Common myeloid progenitor, CD34-positive (primary cell): ENCODE results near the gene ANKRD53.

Experiments used
- CTCF ChIA-PET: fragments of 350-600 bp; sonication (Branson Sonifier 250); formaldehyde crosslinking; loops from one replicate; lab custom pipeline; 2021; ENCODE audit warnings: antibody characterized with exemption; lab: Charles Lee
- POLR2A ChIA-PET: fragments of 350-600 bp; sonication (Branson Sonifier 250); formaldehyde crosslinking; loops from one replicate; lab custom pipeline; 2021; ENCODE audit warnings: antibody characterized with exemption; lab: Charles Lee
- DNase-seq, 3 donors: peaks; one replicate each; pipeline versions ENCODE4 v3.0.0 to v3.0.0-alpha.2; 2013
- H3K27ac ChIP-seq, 2 experiments: 1 replicate in 1 of 2; 2 replicates in 1 of 2; pipeline ENCODE4 v1.7.0; 2013; ENCODE audit warnings: inconsistent platforms in 2 of 2, low read length in 2 of 2, mild to moderate bottlenecking in 2 of 2, low read depth in 1 of 2, moderate library complexity in 1 of 2; ENCODE audit not compliant: severe bottlenecking in 2 of 2, insufficient read depth in 1 of 2, poor library complexity in 1 of 2
- H3K27me3 ChIP-seq, 5 experiments: replicated peaks in 2 of 5; 1 replicate in 3 of 5; 2 replicates in 2 of 5; pipeline versions ENCODE4 v1.6.1 to v1.7.0; 2013; ENCODE audit warnings: low read length in 4 of 5, mild to moderate bottlenecking in 2 of 5, moderate library complexity in 2 of 5, inconsistent platforms in 1 of 5; ENCODE audit not compliant: insufficient read depth in 5 of 5, control insufficient read depth in 4 of 5
- H3K36me3 ChIP-seq, 4 experiments: 1 replicate in 2 of 4; 2 replicates in 2 of 4; pipeline versions ENCODE4 v1.6.1 to v1.7.0; 2013; ENCODE audit warnings: low read length in 3 of 4, control low read depth in 1 of 4, mild to moderate bottlenecking in 1 of 4; ENCODE audit not compliant: control insufficient read depth in 4 of 4, insufficient read depth in 4 of 4
- H3K4me1 ChIP-seq, 4 experiments: 1 replicate in 3 of 4; 2 replicates in 1 of 4; pipeline versions ENCODE4 v1.6.1 to v1.7.1; 2013; ENCODE audit warnings: low read length in 3 of 4, mild to moderate bottlenecking in 3 of 4, control low read depth in 1 of 4, inconsistent platforms in 1 of 4, moderate library complexity in 1 of 4; ENCODE audit not compliant: control insufficient read depth in 4 of 4, insufficient read depth in 4 of 4; ENCODE audit errors: control extremely low read depth in 1 of 4
- H3K4me3 ChIP-seq, 7 experiments: 1 replicate in 4 of 7; 2 replicates in 3 of 7; pipeline versions ENCODE4 v1.5.1 to v1.7.0; 2013; ENCODE audit warnings: mild to moderate bottlenecking in 7 of 7, low read length in 6 of 7, moderate library complexity in 6 of 7, inconsistent platforms in 2 of 7, low read depth in 2 of 7, control low read depth in 1 of 7; ENCODE audit not compliant: insufficient read depth in 4 of 7, control insufficient read depth in 1 of 7; ENCODE audit errors: extremely low read depth in 1 of 7
- H3K9me3 ChIP-seq, 5 experiments: 1 replicate in 4 of 5; 2 replicates in 1 of 5; pipeline versions ENCODE4 v1.6.1 to v1.7.1; 2013; ENCODE audit warnings: low read length in 4 of 5, mild to moderate bottlenecking in 2 of 5, inconsistent platforms in 1 of 5, low read depth in 1 of 5, moderate library complexity in 1 of 5; ENCODE audit not compliant: control insufficient read depth in 4 of 5, insufficient read depth in 2 of 5; ENCODE audit errors: control extremely low read depth in 1 of 5
- WGBS: methylation state at CpG from one replicate; pipeline ENCODE4 v1.1.5; 2013; ENCODE audit not compliant: insufficient coverage; 5-methylcytosine and 5-hydroxymethylcytosine counted together

Gene ANKRD53

DNA sequence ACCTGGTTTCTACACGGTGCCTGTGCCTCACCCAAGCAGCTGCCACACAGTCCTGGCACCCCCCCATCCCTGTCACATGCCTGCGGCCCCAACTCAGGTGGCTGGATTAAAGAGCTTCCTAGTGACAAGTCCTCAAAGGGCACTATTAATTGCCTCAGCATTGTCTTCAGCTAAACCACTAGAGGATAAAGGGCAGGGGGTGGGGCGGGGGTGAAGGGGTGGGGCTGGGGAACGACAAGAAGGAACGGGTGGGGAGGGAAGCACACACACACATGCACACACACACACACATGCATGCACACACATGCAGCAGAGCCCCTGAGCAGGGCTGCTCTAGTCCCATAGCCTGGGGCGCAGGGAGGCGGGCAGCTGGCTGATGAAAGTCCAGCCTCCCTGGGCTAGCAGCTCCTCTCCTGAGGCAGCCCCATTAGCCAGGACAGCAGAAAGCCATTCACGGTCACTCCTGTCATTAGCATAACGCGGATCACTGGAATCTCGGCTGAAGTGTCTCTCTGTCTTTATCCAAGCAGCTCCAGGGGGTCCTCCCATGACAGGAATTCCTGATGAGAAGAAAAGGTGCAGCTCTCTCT is 23.6 kb downstream of the ANKRD53 start:
- CTCF ChIA-PET = interaction anchor here (1.0 to 4.8 kb wide), 12 partner anchors 10 to 391 kb away, joined by 3 to 14 read pairs (median 6); no protein-coding TSS in a partner anchor

DNA sequence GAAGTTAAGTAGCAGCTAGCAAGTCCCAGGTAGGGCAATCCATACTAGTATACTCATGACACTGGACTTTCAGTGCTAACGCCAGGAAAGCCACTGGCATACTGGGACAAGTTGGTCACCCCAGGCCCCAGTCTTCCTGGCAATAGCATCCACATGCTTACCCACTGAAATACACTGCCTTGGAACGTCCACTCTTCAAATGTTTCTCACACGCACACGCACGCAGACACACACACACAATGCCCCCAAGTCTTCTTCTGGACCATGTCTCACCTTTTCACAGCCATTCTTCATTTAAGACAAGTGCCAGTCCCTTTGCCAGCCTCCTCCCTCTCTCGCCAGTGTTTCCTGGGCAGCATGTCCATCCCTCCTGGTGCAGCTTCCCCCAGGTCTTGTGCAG is 25.0 kb downstream of the ANKRD53 start:
- no peaks in the 10 kb centered on the region for H3K9me3 ChIP-seq
- H3K36me3 ChIP-seq = no peaks in the 10 kb centered on the region
- ChIA-PET CTCF (interaction anchor here (4.8 kb wide), 1 partner anchor 11 kb away, joined by 14 read pairs; no protein-coding TSS in a partner anchor), POLR2A (no interaction called here)
- no peak overlapping the region for H3K4me3 ChIP-seq
- 98% methylated on average over 6 of the region's 6 CpGs for whole genome bisulfite sequencing
- no peak overlapping the region for H3K27ac ChIP-seq
- peaks cover 0 to 4% (median 0%) of the 10 kb centered on the region in 5 experiments for H3K27me3 ChIP-seq
- no peak for DNase-seq
- peaks cover 0 to 12% (median 6%) of the 10 kb centered on the region in 4 experiments for H3K4me1 ChIP-seq

More for the DNA sequence above, 23.6 kb downstream of the ANKRD53 start:
- WGBS = 98% methylated on average over 4 of the region's 11 CpGs
- Histone ChIP-seq H3K4me3 (no peak overlapping the region), H3K36me3 (no peaks in the 10 kb centered on the region), H3K9me3 (no peaks in the 10 kb centered on the region), H3K4me1 (peaks cover 0 to 12% (median 6%) of the 10 kb centered on the region in 4 experiments), H3K27me3 (peaks cover 0 to 4% (median 0%) of the 10 kb centered on the region in 5 experiments), H3K27ac (no peak overlapping the region)
- POLR2A ChIA-PET = no interaction called here
- DNase-seq = no peak

DNA sequence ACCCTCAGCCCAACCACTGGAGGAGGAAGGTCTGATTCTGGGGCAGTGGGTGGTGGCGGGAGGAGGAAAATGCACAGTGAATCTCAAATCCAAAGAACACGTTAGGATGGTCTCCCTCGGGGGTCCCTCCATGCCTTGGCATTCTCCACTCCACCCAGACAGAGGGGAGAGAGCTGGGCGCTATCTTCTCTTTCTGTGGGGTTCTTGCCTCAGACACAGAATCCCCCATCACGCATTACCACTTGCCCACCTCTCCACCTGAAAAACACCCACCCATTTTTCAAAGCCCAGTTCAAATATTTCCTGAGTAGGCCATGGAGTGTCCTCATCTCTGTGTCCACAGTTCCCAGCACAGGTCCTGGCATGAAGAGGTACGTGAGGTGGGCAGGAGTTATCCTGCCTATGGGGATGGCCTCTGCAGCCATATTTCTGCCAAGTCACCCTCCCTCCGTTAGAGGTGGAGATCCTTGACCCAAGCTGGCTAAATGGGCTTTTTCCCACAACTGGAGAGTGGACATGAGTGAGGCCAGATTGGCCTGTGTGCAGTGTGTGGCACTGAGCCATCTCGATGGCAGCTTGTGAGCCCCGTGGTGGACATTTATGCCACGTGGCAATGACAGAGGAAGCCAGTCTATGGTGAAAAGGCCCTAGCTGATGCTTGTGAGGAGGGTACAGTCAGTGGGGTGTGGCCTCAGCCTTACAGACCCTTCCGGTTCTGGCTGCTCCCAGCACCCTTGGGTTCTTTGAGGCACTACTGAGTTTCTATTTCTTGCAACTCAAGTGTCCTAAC is 25.7 kb downstream of the ANKRD53 start:
- POLR2A ChIA-PET = no interaction called here
- H3K27ac ChIP-seq = no peak overlapping the region
- H3K36me3 ChIP-seq = no peaks in the 10 kb centered on the region
- 85% methylated on average over 9 of the region's 11 CpGs for WGBS
- peaks cover 0 to 12% (median 6%) of the 10 kb centered on the region in 4 experiments for H3K4me1 ChIP-seq
- H3K4me3 ChIP-seq = no peak overlapping the region
- no peaks in the 10 kb centered on the region for H3K9me3 ChIP-seq
- CTCF ChIA-PET = interaction anchor here (1.8 to 4.8 kb wide), 3 partner anchors 12 to 37 kb away, joined by 4 to 14 read pairs (median 11); no protein-coding TSS in a partner anchor
- no peak for DNase-seq
- peaks cover 0 to 4% (median 0%) of the 10 kb centered on the region in 5 experiments for H3K27me3 ChIP-seq

DNA sequence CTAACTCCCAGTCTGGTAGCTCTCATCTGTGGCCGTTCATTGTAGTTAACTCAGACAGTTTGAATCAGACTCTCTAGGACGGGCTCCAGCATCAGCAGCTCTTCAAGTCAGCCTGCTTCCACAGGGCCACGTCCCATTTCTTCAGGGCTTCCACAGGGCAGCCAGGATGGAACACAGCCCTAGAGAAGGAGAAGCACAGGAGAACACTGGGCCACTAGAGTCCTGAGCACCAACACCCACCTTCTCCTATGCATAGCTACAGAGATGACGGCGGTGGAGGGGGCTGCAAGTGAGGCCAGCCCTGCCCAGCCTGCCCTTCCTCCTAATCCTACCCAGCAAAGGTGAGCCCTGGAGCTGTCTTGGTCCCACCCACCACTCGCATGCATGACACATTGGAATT is 26.4 kb downstream of the ANKRD53 start:
- Histone ChIP-seq H3K36me3 (no peaks in the 10 kb centered on the region), H3K4me1 (peaks cover 0 to 8% (median 4%) of the 10 kb centered on the region in 4 experiments), H3K9me3 (no peaks in the 10 kb centered on the region), H3K27ac (no peak overlapping the region), H3K27me3 (peaks cover 0 to 4% (median 0%) of the 10 kb centered on the region in 5 experiments), H3K4me3 (no peak overlapping the region)
- ChIA-PET CTCF (interaction anchor here (1.8 to 4.8 kb wide), 3 partner anchors 12 to 38 kb away, joined by 4 to 14 read pairs (median 11); no protein-coding TSS in a partner anchor), POLR2A (no interaction called here)
- DNase-seq = no peak
- WGBS = 94% methylated on average over 6 of the region's 6 CpGs

DNA sequence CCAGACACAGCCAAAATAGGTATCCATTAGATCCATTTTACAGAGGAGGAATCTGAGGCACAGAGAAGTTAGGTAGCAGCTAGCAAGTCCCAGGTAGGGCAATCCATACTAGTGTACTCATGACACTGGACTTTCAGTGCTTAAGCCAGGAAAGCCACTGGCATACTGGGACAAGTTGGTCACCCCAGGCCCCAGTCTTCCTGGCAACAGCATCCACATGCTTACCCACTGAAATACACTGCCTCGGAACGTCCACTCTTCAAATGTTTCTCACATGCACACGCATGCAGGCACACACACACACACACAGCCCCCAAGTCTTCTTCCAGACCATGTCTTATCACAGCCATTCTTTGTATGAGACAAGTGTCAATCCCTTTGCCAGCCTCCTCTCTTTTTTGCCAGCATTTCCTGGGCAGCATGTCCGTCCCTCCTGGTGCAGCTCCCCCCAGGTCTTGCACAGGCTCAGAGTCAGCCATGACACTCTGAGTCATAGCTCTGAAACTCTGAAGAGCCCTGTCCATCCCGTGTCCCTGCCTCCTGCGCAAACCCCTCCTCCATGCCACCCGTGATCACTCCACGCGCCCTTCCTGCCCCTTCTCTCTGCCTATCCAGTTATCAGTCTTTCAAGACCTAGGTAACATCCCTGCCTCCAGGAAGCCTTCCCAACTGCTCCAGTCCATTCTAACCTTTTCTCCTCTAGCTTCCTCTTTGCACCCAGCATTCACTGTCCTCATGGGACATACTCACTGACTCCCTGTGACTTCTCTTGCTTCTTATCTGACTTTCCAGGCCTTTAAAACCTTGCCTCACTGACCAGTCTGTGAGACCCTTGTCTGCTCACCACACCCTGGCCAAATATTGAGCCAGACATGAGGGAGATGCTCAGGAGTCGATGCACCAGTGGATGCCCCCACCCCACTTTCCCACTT is 27.1 kb downstream of the ANKRD53 start:
- H3K9me3 ChIP-seq = no peaks in the 10 kb centered on the region
- CTCF ChIA-PET = interaction anchor here (1.8 to 4.8 kb wide), 3 partner anchors 13 to 39 kb away, joined by 4 to 14 read pairs (median 11); no protein-coding TSS in a partner anchor
- no peak overlapping the region for H3K27ac ChIP-seq
- POLR2A ChIA-PET = interaction anchor here (0.5 kb wide), 1 partner anchor 51 kb away, joined by 3 read pairs; no protein-coding TSS in a partner anchor
- H3K4me3 ChIP-seq = no peak overlapping the region
- no peak for DNase-seq
- peaks cover 0 to 4% (median 0%) of the 10 kb centered on the region in 5 experiments for H3K27me3 ChIP-seq
- WGBS = 97% methylated on average over 10 of the region's 10 CpGs
- H3K4me1 ChIP-seq = peaks cover 0 to 8% (median 4%) of the 10 kb centered on the region in 4 experiments
- H3K36me3 ChIP-seq = no peaks in the 10 kb centered on the region

DNA sequence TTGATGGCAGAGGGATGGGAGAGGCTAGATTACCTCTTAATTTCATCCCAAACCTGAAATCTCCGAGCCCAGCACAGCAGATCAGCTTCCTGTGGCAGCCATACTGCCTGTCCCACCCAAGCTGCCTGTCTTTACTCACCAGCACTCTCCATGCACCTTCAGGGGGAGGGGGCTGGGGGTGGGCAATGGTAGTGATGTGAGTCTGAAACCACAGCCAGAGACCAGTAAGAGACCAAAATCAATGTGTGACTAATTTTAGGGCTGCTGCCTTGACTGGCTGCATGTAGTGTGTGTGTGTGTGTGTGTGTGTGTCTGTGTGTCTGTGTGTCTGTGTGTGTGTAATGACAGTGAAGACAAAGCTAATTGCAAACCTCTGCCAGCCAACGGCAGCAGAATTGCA is 27.9 kb downstream of the ANKRD53 start:
- peaks cover 0 to 1% (median under 1%) of the 10 kb centered on the region in 4 experiments for H3K4me1 ChIP-seq
- no peak overlapping the region for H3K4me3 ChIP-seq
- H3K36me3 ChIP-seq = no peaks in the 10 kb centered on the region
- H3K27ac ChIP-seq = no peak overlapping the region
- peaks cover 0 to 4% (median 0%) of the 10 kb centered on the region in 5 experiments for H3K27me3 ChIP-seq
- ChIA-PET CTCF (no interaction called here), POLR2A (interaction anchor here (0.5 kb wide), 1 partner anchor 50 kb away, joined by 3 read pairs; no protein-coding TSS in a partner anchor)
- no peaks in the 10 kb centered on the region for H3K9me3 ChIP-seq
- 88% methylated on average over 1 of the region's 2 CpGs for WGBS
- DNase-seq = no peak
